ENCODE measurements around the gene TTC28.

DNA sequence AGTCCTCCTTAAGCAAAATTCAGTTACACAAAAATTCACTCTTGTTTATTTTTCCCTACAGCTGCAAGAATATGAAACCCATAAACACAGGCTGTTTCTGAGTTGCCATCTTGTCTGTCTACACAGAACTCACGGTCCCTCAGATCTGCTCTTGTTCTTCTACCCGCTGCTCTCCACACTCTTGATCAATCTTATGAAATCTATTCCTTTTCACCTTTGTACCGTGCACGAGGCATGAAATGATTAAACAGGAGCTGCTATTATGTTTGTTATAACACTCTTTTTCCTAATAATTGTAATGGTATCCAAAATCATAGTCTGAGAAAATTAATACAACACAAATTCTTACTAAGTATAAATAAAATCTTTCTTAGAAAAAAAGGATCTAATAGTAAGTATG lies 494.5 kb downstream of the TTC28 start:
- TF ChIP-seq RAD51 (IDR thresholded peaks at IDR 0.05) (no peak), EGR1 (IDR thresholded peaks at IDR 0.05; ENCODE audit: borderline replicate concordance in 1 of 2, low read depth in 2 of 2, low read length in 2 of 2) (no peak), SUZ12 (IDR thresholded peaks at IDR 0.05; ENCODE audit: unreplicated experiment) (no peak), NR2C2 (IDR thresholded peaks at IDR 0.05; ENCODE audit: borderline replicate concordance, control insufficient read depth, insufficient read length, low read depth) (no peak), MYC (IDR thresholded peaks at IDR 0.05; ENCODE audit: insufficient read depth, insufficient read length, insufficient replicate concordance, low read length, severe bottlenecking) (no peak), POLR2AphosphoS5 (IDR thresholded peaks at IDR 0.05; ENCODE audit: low read length) (no peak), BCL11A (IDR thresholded peaks at IDR 0.05; ENCODE audit: low read depth, low read length) (no peak)
- TF ChIP-seq, protein P1, sequence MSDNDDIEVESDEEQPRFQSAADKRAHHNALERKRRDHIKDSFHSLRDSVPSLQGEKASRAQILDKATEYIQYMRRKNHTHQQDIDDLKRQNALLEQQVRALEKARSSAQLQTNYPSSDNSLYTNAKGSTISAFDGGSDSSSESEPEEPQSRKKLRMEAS (IDR thresholded peaks at IDR 0.05; ENCODE audit: low read depth, low read length) = no peak

Data from GM12878 (cell line).